Neural progenitor cell (in vitro differentiated cells): ENCODE measurements around the gene PPP1R16B.

Experiments used
- EZH2 ChIP-seq: fragments of 200-600 bp; sonication (generic); IDR thresholded peaks from 2 replicates; pipeline ENCODE4 v1.6.1; 2017; ENCODE audit warnings: antibody characterized with exemption, mild to moderate bottlenecking, moderate library complexity
- EZH2phosphoT487 ChIP-seq: fragments of 200-600 bp; sonication (generic); IDR thresholded peaks from 2 replicates; pipeline ENCODE4 v1.6.1; 2017; ENCODE audit warnings: antibody characterized with exemption
- TF ChIP-seq, protein P1 (sequence below): fragments of 200-600 bp; sonication (generic); IDR thresholded peaks from 2 replicates; pipeline ENCODE4 v1.5.1; 2017; ENCODE audit warnings: antibody characterized with exemption, mild to moderate bottlenecking

DNA sequence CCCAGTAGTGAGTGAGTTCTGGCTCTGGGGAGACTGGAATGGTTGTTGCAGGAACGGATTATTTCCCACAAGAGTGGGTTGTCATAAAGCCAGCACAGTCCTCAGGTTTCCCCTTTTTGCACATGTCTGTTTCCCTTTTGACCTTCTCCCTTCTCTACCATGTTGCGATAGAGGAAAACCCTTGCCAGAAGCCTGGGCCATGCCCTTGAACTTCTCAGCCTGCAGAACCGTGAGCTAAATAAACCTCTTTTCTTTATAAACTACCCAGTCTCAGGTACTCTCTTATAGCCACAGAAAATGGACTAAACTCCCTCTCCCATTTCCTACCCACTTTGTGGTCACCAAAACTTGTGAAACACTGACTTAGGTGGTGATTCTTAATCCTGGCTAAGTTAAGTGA lies 7.2 kb upstream of the PPP1R16B start:
- TF ChIP-seq, protein P1, sequence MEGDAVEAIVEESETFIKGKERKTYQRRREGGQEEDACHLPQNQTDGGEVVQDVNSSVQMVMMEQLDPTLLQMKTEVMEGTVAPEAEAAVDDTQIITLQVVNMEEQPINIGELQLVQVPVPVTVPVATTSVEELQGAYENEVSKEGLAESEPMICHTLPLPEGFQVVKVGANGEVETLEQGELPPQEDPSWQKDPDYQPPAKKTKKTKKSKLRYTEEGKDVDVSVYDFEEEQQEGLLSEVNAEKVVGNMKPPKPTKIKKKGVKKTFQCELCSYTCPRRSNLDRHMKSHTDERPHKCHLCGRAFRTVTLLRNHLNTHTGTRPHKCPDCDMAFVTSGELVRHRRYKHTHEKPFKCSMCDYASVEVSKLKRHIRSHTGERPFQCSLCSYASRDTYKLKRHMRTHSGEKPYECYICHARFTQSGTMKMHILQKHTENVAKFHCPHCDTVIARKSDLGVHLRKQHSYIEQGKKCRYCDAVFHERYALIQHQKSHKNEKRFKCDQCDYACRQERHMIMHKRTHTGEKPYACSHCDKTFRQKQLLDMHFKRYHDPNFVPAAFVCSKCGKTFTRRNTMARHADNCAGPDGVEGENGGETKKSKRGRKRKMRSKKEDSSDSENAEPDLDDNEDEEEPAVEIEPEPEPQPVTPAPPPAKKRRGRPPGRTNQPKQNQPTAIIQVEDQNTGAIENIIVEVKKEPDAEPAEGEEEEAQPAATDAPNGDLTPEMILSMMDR: no peak
- TF ChIP-seq EZH2 (no peak), EZH2phosphoT487 (no peak)
